ENCODE data around the gene LCMT1.

DNA sequence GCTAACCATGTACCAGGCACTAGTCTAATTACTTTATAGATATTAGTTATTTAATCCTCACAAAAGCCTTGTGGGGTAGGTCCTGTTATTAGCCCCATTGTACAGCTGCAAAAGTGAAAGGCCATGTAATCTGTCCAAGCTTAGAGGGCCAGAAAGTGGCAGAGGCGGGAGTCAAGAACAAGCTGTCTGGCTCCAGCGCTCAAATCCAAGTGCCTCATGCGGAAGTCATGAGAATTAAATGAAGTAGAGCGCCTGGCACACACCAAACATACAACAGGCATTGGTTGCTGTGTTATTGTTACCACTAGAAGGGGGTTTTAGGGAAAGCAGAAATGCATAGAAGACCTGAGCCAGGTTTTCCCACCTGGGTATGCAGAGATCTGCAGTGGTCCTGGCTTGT lies 106.4 kb downstream of the LCMT1 start:
- no peak for TF ChIP-seq POLR2A (IDR thresholded peaks at IDR 0.05)
- TF ChIP-seq, protein P1, sequence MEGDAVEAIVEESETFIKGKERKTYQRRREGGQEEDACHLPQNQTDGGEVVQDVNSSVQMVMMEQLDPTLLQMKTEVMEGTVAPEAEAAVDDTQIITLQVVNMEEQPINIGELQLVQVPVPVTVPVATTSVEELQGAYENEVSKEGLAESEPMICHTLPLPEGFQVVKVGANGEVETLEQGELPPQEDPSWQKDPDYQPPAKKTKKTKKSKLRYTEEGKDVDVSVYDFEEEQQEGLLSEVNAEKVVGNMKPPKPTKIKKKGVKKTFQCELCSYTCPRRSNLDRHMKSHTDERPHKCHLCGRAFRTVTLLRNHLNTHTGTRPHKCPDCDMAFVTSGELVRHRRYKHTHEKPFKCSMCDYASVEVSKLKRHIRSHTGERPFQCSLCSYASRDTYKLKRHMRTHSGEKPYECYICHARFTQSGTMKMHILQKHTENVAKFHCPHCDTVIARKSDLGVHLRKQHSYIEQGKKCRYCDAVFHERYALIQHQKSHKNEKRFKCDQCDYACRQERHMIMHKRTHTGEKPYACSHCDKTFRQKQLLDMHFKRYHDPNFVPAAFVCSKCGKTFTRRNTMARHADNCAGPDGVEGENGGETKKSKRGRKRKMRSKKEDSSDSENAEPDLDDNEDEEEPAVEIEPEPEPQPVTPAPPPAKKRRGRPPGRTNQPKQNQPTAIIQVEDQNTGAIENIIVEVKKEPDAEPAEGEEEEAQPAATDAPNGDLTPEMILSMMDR (IDR thresholded peaks at IDR 0.05), result no peak
- no peak for TF ChIP-seq POLR2AphosphoS5 (IDR thresholded peaks at IDR 0.05)

Measured in breast epithelium (tissue), 3 donors.